HG03565 (cell line): ENCODE data around the gene DOCK11.

Experiments
- ATAC-seq: cut with Tn5 transposase; IDR thresholded peaks from one replicate; pipeline ENCODE4 v1.9.1; 2021; ENCODE audit warnings: mild to moderate bottlenecking, moderate library complexity; ENCODE audit not compliant: unreplicated experiment

DOCK11 gene

GRCh38 chrX:118623062-118623461 lies 127.4 kb downstream of the DOCK11 start:
- ATAC-seq = no peak

- ATAC-seq = no peak
These were observed 130.7 kb downstream of the DOCK11 start for GRCh38 chrX:118626346-118626745.

- no peak for ATAC-seq
These were observed 131.6 kb downstream of the DOCK11 start for GRCh38 chrX:118627084-118627758.

DNA sequence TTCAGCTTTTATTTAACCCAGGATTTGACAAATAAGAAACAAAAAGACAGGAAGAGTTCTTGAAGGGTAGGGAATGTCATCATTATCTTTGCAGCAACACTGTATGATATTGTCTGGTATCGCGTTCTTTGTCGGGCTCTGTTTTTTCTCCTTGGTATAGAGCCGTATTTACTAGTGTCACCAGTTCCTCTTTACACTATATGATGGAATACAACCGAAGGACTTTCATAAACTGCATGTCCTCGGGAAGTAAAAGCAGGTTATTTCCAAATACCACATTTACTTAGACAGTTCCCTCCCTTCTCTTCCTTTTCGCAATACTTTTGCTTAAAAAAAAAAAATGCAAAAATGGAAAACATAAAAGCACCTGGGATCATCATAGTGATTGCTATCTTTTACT lies 135.2 kb downstream of the DOCK11 start:
- no peak for ATAC-seq

GRCh38 chrX:118631586-118631985 lies 136.0 kb downstream of the DOCK11 start:
- peak; percentile 61 for ATAC-seq

DNA sequence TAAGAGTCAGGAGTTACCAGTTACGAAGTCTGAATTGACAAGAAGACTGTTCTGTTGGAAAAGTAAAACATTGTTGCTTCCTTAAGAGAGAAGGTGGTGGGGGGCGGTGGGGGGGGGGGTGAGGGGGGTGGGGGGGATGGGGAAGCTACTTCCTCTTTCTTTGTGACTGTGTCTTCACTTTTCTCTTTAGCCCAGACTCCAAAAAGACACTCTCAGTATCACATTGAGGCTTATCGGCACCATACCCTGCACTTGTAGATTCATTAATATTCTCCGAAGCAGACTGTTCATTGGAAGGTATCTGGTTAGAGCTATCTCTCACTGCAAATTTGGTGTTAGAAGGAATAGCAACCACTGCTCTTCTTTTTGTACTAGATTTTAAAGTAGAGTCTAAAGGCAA lies 137.2 kb downstream of the DOCK11 start:
- no peak for ATAC-seq

GRCh38 chrX:118633530-118633929 lies 137.9 kb downstream of the DOCK11 start:
- no peak for ATAC-seq

GRCh38 chrX:118634336-118634735 lies 138.7 kb downstream of the DOCK11 start:
- no peak for ATAC-seq

- no peak for ATAC-seq
These were observed 142.4 kb downstream of the DOCK11 start for GRCh38 chrX:118637997-118638396.

DNA sequence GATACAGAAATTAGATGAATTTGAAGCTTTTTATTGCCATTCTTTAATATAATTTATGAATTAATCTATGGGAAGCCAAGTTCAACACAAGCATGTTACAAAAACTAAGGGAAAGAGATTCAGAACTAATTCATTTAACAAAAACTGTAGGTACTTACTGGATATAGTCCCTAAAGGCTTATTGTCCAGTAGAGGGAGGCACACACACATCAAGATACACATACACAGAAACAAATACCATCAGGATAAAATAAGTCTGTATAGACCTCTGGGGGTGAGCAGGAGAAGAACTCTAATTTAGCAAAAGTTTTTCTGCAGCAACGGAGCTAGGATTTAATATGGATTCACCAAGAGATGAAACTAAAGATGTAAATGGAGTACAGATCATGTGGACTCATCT lies 148.8 kb downstream of the DOCK11 start:
- ATAC-seq = no peak

- ATAC-seq = no peak
These were observed 157.1 kb downstream of the DOCK11 start for GRCh38 chrX:118652717-118653116.

GRCh38 chrX:118654331-118654730 lies 158.7 kb downstream of the DOCK11 start:
- no peak for ATAC-seq

DNA sequence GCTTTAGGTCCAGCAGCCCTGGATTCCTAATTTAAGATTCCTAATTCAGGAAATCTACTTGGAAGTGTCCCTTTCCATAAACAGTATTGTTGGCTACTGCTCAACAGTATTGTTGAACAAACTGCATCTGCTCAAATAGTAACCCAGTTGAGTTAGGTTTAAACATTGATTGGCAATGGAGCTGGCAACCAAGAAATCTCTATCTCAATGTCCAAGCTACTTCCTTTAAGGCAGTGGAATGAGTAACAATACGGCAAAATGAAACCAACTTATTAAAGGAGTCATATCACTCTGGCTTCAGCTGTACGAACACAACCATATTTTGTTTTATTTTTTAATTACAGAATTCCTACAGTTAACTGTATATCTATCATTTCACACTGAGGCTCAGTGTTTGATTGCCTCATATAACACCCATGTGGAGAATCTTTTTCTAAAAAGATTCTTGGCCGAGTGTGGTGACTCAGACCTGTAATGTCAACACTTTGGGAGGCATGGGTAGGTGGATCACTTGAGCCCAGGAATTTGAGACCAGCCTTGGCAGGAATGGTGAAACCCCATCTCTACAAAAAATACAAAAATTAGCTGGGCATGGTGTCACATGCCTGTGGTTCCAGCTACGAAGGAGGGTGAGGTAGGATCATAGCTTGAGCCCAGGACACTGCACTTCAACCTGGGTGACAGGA lies 160.1 kb downstream of the DOCK11 start:
- no peak for ATAC-seq

DNA sequence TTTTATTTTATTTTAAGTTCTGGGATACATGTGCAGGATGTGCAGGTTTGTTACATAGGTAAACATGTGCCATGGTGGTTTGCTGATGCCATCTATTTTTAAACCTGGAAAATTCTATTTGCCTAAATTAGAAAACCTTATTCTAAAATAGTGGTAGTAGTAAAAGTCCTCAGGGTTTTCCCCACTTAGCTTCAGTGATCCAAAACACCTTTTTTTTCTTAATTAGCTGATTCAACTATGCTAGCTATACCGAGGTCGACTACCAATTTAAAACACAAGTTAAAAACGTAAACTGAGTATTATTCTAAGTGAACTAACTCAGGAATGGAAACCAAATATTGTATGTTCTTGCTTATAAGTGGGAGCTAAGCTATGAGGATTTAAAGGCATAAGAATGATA lies 161.8 kb downstream of the DOCK11 start:
- no peak for ATAC-seq

GRCh38 chrX:118660085-118660484 lies 164.5 kb downstream of the DOCK11 start:
- no peak for ATAC-seq

GRCh38 chrX:118665204-118665603 lies 169.6 kb downstream of the DOCK11 start:
- ATAC-seq = no peak

- no peak for ATAC-seq
These were observed 170.9 kb downstream of the DOCK11 start for GRCh38 chrX:118666521-118666920.

GRCh38 chrX:118669435-118669834 lies 173.8 kb downstream of the DOCK11 start:
- ATAC-seq = no peak

DNA sequence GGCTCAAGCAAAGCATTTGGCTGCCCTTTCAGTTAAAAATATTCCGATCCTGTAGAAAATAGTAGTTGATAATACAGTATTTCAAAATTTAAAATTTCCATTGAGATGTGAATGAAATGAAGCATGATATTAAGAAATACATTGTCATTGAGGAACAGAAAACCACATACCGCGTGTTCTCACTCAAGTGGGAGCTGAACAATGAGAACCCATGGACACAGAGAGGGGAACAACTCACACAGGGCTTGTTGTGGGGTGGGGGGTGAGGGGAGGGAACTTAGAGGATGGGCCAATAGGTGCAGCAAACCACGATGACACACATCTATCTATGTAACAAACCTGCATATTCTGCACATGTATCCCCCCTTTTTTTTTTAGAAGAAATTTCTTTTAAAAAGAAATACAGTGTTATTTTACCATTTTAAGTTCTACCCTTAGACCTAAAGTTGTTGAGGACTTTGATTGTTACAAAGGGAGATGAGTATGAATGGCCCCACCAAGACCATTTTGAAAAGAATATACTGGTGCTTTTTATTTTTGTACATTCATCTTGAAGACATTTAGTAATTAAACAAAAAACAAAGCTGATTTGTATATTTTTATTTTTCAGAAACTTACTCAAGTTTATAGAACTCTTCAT lies 179.8 kb downstream of the DOCK11 start:
- ATAC-seq = no peak

- ATAC-seq = no peak
These were observed 180.3 kb downstream of the DOCK11 start for GRCh38 chrX:118675966-118676349.

DNA sequence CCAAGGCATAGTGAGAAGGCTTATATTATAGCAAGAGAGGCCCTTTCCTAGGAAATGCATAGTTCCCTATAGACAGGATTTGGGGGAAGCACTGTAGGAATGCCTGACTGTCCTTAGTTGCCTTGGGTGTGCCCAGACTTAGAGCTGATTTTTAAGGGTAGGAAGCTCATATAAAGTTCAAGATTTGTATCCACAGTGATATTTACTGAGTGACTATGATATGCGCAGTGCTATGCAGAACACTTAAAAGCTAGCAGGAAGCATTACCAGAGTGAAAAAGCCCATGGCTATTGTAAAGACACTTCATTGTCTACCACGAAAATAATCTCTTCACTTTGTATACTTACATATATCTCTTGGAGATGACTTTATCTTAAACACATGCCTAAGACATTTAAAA lies 181.7 kb downstream of the DOCK11 start:
- no peak for ATAC-seq

DNA sequence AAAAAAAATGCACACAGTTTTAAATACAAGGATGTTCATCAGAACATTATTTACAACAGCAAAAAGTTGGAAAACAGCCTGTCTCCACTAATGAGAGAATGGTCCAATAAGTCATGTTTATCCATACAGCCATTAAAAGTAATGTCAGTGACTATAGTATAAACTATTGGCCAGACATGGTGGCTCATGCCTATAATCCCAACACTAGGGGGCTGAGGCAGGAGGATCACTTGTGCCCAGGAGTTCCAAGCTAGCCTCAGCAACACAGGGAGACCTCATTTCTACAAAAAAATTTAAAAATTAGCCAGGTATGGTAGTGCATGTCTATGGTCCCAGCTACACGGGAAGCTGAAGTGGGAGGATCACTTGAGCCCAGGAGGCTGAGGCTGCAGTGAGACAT lies 183.7 kb downstream of the DOCK11 start:
- no peak for ATAC-seq
